ENCODE measurements around the gene WWOX.

The WWOX gene

GRCh38 chr16:78286065-78286464, 186.6 kb downstream of the WWOX start:
- H3K4me1 ChIP-seq (ENCODE audit: control insufficient read depth in 1 of 2, insufficient read depth in 2 of 2, low read length in 2 of 2) = peaks cover 0 to 2% of the 10 kb centered on the region in 2 experiments
- H3K79me2 ChIP-seq (ENCODE audit: control insufficient read depth, insufficient read depth, low read length, poor library complexity) = no peaks in the 10 kb centered on the region

GRCh38 chr16:78288888-78289287, 189.4 kb downstream of the WWOX start:
- no peak overlapping the region for H3K4me3 ChIP-seq (ENCODE audit: low read depth, low read length)
- H3K9me3 ChIP-seq (ENCODE audit: insufficient read depth, low read depth, low read length) = no peaks in the 10 kb centered on the region
- no peak overlapping the region for H2BK5ac ChIP-seq (ENCODE audit: low read depth, low read length, poor library complexity)
- no peaks in the 10 kb centered on the region for H3K27me3 ChIP-seq (ENCODE audit: insufficient read depth, low read length)
- no peak overlapping the region for H4K8ac ChIP-seq (ENCODE audit: low read depth, low read length)
- no peak overlapping the region for H3K14ac ChIP-seq (ENCODE audit: low read length)
- H2AK5ac ChIP-seq (ENCODE audit: low read length) = no peak overlapping the region
- no peak overlapping the region for H2AFZ ChIP-seq (ENCODE audit: insufficient read depth, low read length, poor library complexity)
- no peak overlapping the region for H3K27ac ChIP-seq (ENCODE audit: low read depth, low read length)
- DNase-seq = no peak
- H3K79me2 ChIP-seq (ENCODE audit: control insufficient read depth, insufficient read depth, low read length, poor library complexity) = no peaks in the 10 kb centered on the region
- no peak overlapping the region for H3K9ac ChIP-seq (ENCODE audit: low read length)
- no peak overlapping the region for H3K4me2 ChIP-seq (ENCODE audit: low read length)
- peaks cover 8 to 10% of the 10 kb centered on the region in 2 experiments for H3K4me1 ChIP-seq (ENCODE audit: control insufficient read depth in 1 of 2, insufficient read depth in 2 of 2, low read length in 2 of 2)
- H3K18ac ChIP-seq (ENCODE audit: low read length) = no peak overlapping the region
- H3K79me1 ChIP-seq (ENCODE audit: low read length) = peaks cover 2% of the 10 kb centered on the region
- no peaks in the 10 kb centered on the region for H3K36me3 ChIP-seq (ENCODE audit: control insufficient read depth in 1 of 2, insufficient read depth in 2 of 2, low read length in 2 of 2)
- H2BK12ac ChIP-seq (ENCODE audit: low read length) = peak overlapping the region; percentile 1
- no peak overlapping the region for H4K91ac ChIP-seq (ENCODE audit: low read depth, low read length)
- H4K12ac ChIP-seq (ENCODE audit: low read depth, low read length) = no peak overlapping the region
- no peak overlapping the region for H3K4ac ChIP-seq (ENCODE audit: low read depth, low read length)
- no peak overlapping the region for H2BK120ac ChIP-seq (ENCODE audit: insufficient read depth, low read length, poor library complexity)
- WGBS (ENCODE audit: extremely low coverage, insufficient coverage, insufficient read length) = 100% methylated on average over 2 of the region's 9 CpGs
- H3K23ac ChIP-seq (ENCODE audit: low read length) = no peak overlapping the region

More at GRCh38 chr16:78286065-78286464, 186.6 kb downstream of the WWOX start:
- H3K14ac ChIP-seq (ENCODE audit: low read length) = no peak overlapping the region
- H2AK5ac ChIP-seq (ENCODE audit: low read length) = no peak overlapping the region
- H4K91ac ChIP-seq (ENCODE audit: low read depth, low read length) = no peak overlapping the region
- H3K27me3 ChIP-seq (ENCODE audit: insufficient read depth, low read length) = no peaks in the 10 kb centered on the region
- no peak overlapping the region for H3K4ac ChIP-seq (ENCODE audit: low read depth, low read length)
- no peak overlapping the region for H3K23ac ChIP-seq (ENCODE audit: low read length)
- no peak overlapping the region for H3K4me3 ChIP-seq (ENCODE audit: low read depth, low read length)
- H3K27ac ChIP-seq (ENCODE audit: low read depth, low read length) = no peak overlapping the region
- no peak overlapping the region for H4K8ac ChIP-seq (ENCODE audit: low read depth, low read length)
- H2BK120ac ChIP-seq (ENCODE audit: insufficient read depth, low read length, poor library complexity) = no peak overlapping the region
- no peak overlapping the region for H2AFZ ChIP-seq (ENCODE audit: insufficient read depth, low read length, poor library complexity)
- WGBS (ENCODE audit: extremely low coverage, insufficient coverage, insufficient read length) = no CpG with 5 or more reads among the region's 4 CpGs
- H4K12ac ChIP-seq (ENCODE audit: low read depth, low read length) = no peak overlapping the region
- peaks cover 1% of the 10 kb centered on the region for H3K79me1 ChIP-seq (ENCODE audit: low read length)
- no peak for DNase-seq
- H3K18ac ChIP-seq (ENCODE audit: low read length) = no peak overlapping the region
- H2BK12ac ChIP-seq (ENCODE audit: low read length) = no peak overlapping the region
- no peak overlapping the region for H2BK5ac ChIP-seq (ENCODE audit: low read depth, low read length, poor library complexity)
- H3K9me3 ChIP-seq (ENCODE audit: insufficient read depth, low read depth, low read length) = no peaks in the 10 kb centered on the region
- H3K9ac ChIP-seq (ENCODE audit: low read length) = no peak overlapping the region
- H3K4me2 ChIP-seq (ENCODE audit: low read length) = no peak overlapping the region
- no peaks in the 10 kb centered on the region for H3K36me3 ChIP-seq (ENCODE audit: control insufficient read depth in 1 of 2, insufficient read depth in 2 of 2, low read length in 2 of 2)

GRCh38 chr16:78289373-78289772, 189.9 kb downstream of the WWOX start:
- H2BK5ac ChIP-seq (ENCODE audit: low read depth, low read length, poor library complexity) = no peak overlapping the region
- H3K36me3 ChIP-seq (ENCODE audit: control insufficient read depth in 1 of 2, insufficient read depth in 2 of 2, low read length in 2 of 2) = no peaks in the 10 kb centered on the region
- H3K14ac ChIP-seq (ENCODE audit: low read length) = no peak overlapping the region
- H3K9me3 ChIP-seq (ENCODE audit: insufficient read depth, low read depth, low read length) = no peaks in the 10 kb centered on the region
- H3K4me3 ChIP-seq (ENCODE audit: low read depth, low read length) = no peak overlapping the region
- H3K9ac ChIP-seq (ENCODE audit: low read length) = no peak overlapping the region
- H4K8ac ChIP-seq (ENCODE audit: low read depth, low read length) = no peak overlapping the region
- no peak overlapping the region for H2AFZ ChIP-seq (ENCODE audit: insufficient read depth, low read length, poor library complexity)
- peaks cover 2% of the 10 kb centered on the region for H3K79me1 ChIP-seq (ENCODE audit: low read length)
- no CpG with 5 or more reads among the region's 3 CpGs for WGBS (ENCODE audit: extremely low coverage, insufficient coverage, insufficient read length)
- H3K79me2 ChIP-seq (ENCODE audit: control insufficient read depth, insufficient read depth, low read length, poor library complexity) = no peaks in the 10 kb centered on the region
- DNase-seq = no peak
- H3K18ac ChIP-seq (ENCODE audit: low read length) = no peak overlapping the region
- no peaks in the 10 kb centered on the region for H3K27me3 ChIP-seq (ENCODE audit: insufficient read depth, low read length)
- no peak overlapping the region for H4K91ac ChIP-seq (ENCODE audit: low read depth, low read length)
- no peak overlapping the region for H2BK12ac ChIP-seq (ENCODE audit: low read length)
- H4K12ac ChIP-seq (ENCODE audit: low read depth, low read length) = no peak overlapping the region
- no peak overlapping the region for H2AK5ac ChIP-seq (ENCODE audit: low read length)
- peaks cover 8 to 12% of the 10 kb centered on the region in 2 experiments for H3K4me1 ChIP-seq (ENCODE audit: control insufficient read depth in 1 of 2, insufficient read depth in 2 of 2, low read length in 2 of 2)
- no peak overlapping the region for H2BK120ac ChIP-seq (ENCODE audit: insufficient read depth, low read length, poor library complexity)
- no peak overlapping the region for H3K4me2 ChIP-seq (ENCODE audit: low read length)
- no peak overlapping the region for H3K23ac ChIP-seq (ENCODE audit: low read length)
- H3K27ac ChIP-seq (ENCODE audit: low read depth, low read length) = no peak overlapping the region
- no peak overlapping the region for H3K4ac ChIP-seq (ENCODE audit: low read depth, low read length)

DNA sequence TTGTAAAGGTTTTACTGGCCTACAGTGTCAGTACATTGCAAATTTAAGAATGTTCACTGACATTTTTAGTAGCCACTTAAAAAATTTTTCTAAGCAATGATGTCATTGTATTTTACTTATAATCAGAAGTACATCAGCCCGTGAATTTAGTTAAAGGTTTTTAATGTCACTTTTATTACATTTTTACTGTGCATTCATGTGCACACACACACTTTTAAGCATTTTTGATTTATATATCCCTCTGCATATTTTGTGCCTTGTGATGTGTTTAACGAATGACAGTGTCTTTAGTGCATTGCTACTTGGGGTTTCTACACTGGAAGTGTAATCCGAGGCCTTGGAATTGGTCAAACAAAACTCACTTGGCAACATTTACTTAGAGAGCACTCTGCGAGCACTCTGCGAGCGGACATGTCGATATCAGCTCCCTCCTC, 190.4 kb downstream of the WWOX start:
- no peak overlapping the region for H3K27ac ChIP-seq (ENCODE audit: low read depth, low read length)
- no peak overlapping the region for H3K23ac ChIP-seq (ENCODE audit: low read length)
- no peaks in the 10 kb centered on the region for H3K36me3 ChIP-seq (ENCODE audit: control insufficient read depth in 1 of 2, insufficient read depth in 2 of 2, low read length in 2 of 2)
- no peak overlapping the region for H3K4me2 ChIP-seq (ENCODE audit: low read length)
- H4K91ac ChIP-seq (ENCODE audit: low read depth, low read length) = no peak overlapping the region
- no peak overlapping the region for H3K4me3 ChIP-seq (ENCODE audit: low read depth, low read length)
- H3K79me2 ChIP-seq (ENCODE audit: control insufficient read depth, insufficient read depth, low read length, poor library complexity) = no peaks in the 10 kb centered on the region
- no CpG with 5 or more reads among the region's 7 CpGs for WGBS (ENCODE audit: extremely low coverage, insufficient coverage, insufficient read length)
- no peak overlapping the region for H3K4ac ChIP-seq (ENCODE audit: low read depth, low read length)
- peak in 1 of 2 donors; percentile 36 for DNase-seq
- no peak overlapping the region for H2AFZ ChIP-seq (ENCODE audit: insufficient read depth, low read length, poor library complexity)
- H3K9ac ChIP-seq (ENCODE audit: low read length) = no peak overlapping the region
- peaks cover 2% of the 10 kb centered on the region for H3K79me1 ChIP-seq (ENCODE audit: low read length)
- no peak overlapping the region for H2BK120ac ChIP-seq (ENCODE audit: insufficient read depth, low read length, poor library complexity)
- no peaks in the 10 kb centered on the region for H3K9me3 ChIP-seq (ENCODE audit: insufficient read depth, low read depth, low read length)
- no peak overlapping the region for H3K14ac ChIP-seq (ENCODE audit: low read length)
- H2BK5ac ChIP-seq (ENCODE audit: low read depth, low read length, poor library complexity) = no peak overlapping the region
- no peak overlapping the region for H4K12ac ChIP-seq (ENCODE audit: low read depth, low read length)
- no peak overlapping the region for H4K8ac ChIP-seq (ENCODE audit: low read depth, low read length)
- H3K18ac ChIP-seq (ENCODE audit: low read length) = no peak overlapping the region
- no peak overlapping the region for H2BK12ac ChIP-seq (ENCODE audit: low read length)
- no peak overlapping the region for H2AK5ac ChIP-seq (ENCODE audit: low read length)
- H3K27me3 ChIP-seq (ENCODE audit: insufficient read depth, low read length) = no peaks in the 10 kb centered on the region
- H3K4me1 ChIP-seq (ENCODE audit: control insufficient read depth in 1 of 2, insufficient read depth in 2 of 2, low read length in 2 of 2) = peaks cover 8 to 12% of the 10 kb centered on the region in 2 experiments
